Measurements from ENCODE around the gene ST6GALNAC3.

ST6GALNAC3 gene

DNA sequence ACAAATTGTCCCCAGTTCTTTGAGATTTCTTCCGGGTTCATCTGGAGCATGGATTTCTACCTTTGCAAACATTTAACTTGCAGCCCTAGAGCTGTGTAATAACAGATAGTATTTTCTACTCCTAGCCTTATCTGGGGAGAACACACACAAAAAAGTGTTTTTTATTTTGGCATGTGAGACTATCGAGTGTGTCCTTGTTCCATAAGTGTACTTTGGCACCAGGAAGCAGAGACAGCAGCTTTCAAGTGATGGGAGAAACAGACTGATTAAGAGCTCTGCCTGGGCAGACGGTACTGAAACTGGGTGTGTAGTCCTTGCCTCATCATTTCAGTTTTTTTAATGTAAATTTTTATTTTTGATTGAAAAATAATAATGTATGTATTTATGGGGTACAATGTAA lies 297.4 kb downstream of the ST6GALNAC3 start:
- DNase-seq: no peak

DNA sequence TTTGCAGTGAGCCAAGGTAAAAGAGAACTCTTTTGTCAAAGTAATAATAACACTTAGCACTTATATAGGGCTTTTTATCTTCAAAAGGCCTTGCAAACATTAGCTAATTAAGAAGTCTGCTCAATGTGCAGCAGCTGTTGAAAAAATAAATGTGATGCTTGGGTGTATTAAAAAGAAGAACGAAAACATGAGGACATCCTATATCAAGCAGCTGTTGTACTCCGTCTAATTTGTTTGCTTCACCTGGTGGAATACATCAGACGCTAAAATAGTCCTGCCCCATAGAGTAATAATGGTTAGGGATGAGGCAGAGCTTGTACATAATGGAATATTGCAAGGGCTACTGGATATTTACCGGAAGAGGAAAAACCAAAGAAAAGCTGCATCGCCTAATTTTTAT lies 299.5 kb downstream of the ST6GALNAC3 start:
- DNase-seq: no peak

DNA sequence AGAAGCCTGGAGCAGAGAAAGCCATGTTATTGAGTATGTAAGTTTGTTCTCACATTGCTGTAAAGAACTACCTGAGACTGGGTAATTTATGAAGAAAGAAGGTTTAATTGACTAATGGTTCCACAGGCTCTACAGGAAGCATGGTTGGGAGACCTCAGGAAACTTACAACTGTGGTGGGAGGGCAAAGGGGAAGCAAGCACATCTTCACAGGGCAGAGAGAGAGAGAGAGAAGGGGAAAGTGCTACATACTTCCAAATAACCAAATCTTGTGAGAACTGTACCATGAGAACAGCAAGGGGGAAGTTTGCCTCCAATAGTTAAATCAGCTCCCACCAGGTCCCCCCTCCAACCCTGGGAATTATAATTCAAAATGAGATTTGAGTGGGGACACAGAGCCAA lies 302.7 kb downstream of the ST6GALNAC3 start:
- no peak for DNase-seq

DNA sequence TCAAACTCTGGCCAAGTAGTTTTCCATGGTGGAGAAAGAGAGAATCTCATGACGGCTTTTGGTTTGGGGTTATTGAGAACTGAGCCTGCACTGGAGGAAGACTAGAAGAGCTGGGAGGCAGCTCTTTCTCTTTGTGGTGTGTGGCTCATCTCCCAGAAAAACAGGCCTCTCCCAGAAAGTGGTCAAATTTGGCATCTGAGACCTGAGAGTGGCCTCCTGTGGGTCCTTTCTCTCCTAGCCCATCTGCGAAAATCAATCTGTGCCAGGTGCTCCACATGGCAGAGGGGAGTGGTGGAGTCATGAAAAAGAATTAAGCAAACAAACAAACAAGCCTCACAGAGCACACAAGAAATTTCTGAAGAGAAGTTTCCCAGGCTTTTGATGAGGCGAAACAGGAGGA lies 305.0 kb downstream of the ST6GALNAC3 start:
- DNase-seq: no peak

DNA sequence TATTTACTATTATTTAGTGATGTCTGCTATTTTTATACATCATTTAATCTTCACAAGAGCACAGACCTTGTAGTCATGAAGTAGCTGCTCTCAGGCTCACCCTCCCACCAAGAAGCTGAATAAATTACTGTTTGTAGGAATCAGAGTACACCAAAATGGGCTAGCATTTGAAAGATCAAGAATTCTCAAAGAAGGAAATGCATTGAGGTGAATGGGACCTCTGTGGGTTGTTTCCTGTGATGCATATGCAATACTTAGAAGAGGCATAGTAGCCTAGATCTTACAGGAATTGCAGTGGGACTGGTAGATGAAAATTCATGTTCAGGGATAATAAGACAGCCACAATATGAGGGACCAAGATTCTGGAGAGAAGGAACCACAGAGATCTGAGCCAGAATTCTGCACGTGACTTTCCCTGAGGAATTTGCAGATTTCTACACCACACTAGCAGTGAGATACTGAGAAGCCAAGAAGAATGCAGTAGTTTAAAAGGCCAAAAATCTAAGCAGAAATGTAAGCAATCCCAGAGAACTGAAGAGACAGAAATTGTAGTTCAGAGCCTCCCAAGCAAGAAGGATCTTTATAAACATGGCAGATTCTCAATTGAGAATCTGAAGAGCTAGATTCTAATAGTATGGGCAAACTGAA lies 307.0 kb downstream of the ST6GALNAC3 start:
- DNase-seq: no peak

DNA sequence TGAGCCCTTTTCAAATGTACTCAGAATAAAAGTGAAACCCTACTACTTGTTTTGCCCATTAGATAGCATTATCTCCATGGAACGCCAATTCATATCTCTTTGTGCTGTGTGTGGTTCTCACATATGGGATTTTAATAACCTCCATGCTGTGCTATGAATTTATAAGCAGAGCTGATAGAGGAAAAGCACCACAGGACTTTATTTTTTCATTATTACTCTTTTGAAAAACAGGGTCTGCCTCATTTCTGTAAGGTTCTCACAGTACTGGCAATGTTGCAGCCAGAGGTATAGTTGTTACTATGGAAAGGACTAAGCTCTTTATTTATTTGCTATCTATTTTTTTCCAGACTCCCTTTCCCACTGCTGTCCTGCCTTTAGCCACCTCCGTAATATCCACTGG lies 313.7 kb downstream of the ST6GALNAC3 start:
- no peak for DNase-seq

DNA sequence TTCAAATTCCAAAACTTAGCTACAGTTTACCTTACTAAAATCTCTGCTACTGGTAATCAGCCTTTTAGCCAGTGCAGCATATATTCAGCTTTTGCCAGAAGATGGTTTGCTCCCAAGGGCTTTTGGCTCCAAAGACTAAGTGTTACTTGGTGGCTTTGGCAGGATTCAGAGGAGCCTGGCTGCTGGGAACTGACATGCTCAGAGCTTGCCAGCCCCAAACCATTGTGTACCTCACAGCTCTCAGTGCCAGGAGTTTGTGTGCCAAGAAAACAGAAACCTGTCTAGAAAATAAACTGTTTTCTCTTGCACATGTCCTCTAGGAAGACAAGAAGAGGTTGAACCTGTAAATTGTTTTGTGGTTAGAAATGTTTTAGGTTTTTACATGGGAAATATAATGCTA lies 315.9 kb downstream of the ST6GALNAC3 start:
- DNase-seq: no peak

DNA sequence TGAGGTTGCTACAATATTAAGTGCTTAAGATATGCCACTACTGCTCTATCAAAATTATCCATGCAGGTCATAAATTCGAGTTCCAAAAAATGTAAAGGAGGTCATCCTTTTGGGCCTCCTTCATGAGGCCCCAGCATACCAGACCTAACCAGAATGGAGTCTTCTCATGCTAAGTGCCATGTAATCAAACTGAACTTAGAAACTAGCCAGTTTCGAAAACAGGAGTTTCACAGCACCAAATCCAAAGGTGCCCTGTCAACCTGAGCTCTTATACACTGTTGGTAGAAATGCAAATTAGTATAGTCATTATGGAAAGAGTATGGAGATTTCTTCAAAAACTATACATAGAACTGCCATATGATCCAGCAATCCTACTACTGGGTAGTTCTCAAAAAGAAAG lies 320.5 kb downstream of the ST6GALNAC3 start:
- DNase-seq: no peak

DNA sequence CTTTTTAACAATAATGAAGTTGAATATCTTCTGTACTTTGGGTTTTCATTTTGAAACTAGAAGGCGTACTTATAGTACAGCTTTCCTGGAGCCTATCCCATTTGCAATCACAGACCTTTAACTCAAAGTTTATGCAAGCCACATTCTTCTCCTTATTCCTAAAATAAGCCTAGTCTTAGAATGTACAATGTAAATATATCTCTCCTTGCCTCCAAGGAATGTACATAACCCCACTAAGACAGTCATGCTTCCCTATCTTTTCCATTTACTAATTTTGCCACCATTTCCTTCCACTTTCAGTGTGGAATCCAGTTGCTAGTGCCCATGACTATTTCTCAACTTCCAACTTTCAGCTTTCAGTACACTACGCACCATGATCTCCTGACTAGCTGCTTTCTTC lies 327.6 kb downstream of the ST6GALNAC3 start:
- DNase-seq: no peak

DNA sequence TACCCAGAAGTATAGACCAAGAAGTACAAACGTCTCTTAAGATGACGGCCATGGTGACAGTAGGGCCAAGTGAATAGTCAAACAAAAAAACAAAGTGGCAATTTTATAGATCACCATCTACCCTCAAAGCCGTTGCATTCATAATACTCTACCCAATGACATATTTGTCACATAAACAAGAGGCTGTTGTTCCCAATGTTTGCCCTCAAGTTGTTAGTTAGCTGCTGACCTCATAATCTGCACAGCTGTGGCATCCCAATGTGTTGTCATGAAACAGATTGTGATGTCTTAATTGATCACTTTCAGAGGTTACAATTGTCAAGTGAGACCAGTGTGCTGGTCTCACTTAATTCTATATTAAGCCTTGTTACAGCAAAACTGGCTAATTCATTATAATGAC lies 333.8 kb downstream of the ST6GALNAC3 start:
- no peak for DNase-seq

DNA sequence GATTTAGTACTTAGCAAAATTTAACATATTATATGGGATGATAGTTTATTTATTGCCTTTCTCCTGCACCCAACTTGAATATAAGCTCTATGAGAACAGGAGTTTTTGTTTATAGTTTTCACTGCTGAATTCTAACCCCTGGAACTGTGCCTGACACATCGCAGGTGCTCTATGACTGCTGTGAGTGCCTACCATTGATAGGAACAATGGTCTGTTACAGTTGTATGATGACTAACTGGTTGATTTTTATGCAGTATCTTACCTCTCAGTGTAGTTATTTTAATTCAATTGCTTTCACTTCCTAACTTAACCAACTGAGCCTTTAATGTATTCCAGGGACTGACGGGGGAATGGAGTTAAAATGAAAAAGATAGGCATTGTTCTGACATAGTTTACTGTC lies 336.0 kb downstream of the ST6GALNAC3 start:
- DNase-seq: no peak

DNA sequence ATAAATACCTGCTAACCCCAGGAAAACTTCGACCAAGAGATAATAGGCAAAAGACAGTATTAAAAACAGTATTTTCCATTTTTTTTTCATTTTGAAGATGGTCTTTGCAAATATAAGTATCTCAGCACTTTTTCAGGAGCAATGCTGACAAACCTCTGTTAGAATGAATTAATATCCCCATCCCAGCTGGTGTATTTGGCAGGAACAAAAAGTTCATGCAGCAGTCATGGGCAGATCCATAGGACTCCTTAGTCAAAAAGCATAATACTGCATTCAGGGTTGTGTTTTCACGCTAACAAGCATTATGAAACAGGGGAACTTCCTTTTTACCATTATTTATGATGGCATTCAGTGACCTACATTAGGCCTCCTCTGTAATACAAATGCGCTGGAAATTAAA lies 344.0 kb downstream of the ST6GALNAC3 start:
- DNase-seq: no peak

DNA sequence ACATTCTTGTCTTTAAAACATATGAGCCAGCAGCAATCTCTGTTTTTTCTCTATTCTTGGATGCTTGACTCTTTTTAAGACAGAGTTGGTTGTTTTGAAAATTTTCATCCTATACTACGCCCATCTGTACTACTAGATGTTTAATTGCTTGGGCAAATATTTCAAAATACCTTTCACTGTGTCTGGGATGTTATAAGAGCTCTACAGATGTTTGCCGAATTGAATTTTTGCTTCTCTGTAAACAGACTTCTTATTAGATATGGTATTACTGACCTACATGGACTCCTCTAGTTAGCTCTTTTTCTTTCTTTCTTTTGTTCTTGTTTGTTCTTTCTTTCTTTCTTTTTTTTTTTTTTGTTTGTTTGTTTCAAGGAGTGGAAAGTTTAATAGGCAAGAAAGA lies 345.1 kb downstream of the ST6GALNAC3 start:
- DNase-seq: no peak

DNA sequence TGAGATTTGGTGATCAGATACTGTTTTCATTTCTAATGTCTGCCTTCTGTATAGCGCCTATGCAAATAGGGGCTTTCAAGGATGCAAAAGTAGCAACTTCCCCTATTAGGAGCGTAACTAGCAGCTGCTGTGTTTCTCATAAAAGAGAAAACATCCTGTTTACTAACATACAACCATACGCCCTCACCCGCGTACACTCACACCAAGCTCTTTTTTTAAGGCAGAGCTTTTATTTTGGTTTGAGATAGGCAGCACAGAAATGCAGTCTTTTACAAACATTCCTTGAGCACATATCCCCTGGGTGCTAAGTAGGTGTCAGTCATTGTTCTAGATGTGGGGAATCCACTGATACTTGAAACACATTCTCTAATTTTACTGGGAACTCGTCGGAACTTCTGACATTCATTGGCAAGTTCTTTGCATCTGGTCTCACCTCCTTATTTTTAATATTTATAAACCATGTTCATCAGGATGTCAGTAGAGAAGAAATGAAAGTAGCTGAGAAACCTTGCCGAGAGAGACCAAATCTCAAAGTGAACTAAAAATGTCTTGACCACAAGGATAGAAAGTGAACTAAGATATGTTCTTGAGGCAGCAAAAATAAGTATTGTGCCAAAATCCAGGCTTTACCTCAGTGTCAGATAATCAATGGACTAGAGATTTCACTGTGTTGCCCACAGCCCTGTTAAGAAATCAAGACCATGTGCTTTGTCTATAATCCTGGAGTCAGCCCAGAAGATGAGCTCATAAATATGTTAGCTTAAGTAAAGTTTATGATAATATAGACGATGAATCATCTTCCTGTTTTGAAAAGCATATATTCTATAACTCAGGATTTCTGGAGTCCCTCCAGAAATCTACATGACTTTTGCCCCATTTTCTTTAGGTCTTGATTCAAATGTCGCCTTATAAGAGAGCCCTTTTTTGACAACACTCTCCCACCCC lies 350.9 kb downstream of the ST6GALNAC3 start:
- peak; percentile 34 for DNase-seq

DNA sequence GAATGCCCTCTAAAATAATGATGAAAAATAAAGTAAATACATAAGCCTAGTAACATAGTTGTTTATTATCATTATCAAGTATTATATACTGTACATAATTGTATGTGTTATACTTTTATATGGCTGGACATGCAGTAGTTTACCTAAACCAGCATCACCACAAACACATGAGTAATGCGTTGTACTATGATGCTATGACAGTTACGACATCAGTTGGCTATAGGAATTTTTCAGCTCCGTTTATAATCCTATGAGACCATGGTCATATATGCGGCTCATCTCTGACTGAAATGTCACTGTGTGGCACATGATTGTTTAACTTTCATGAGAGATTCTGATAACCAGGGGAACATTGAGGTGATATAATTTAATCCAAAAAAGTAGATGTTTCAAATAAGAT lies 352.1 kb downstream of the ST6GALNAC3 start:
- DNase-seq: no peak

DNA sequence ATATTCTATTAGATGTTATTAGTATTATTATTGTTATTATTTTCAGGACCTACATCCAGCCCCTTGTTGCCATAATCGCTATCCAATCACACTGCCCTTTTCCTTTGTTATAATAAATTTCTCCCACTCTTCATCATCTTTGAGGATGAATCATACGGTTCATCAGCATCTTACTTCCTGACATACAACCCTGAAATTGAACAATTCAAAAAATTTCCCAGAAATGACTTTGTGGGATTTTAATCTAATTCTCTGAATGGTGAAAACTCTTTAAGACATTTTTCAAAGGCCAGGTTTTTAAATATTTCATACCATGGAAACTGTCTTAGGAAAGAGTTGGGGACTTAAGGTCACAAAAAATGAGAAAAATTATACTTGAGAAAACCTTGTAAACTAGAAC lies 353.5 kb downstream of the ST6GALNAC3 start:
- DNase-seq: no peak

DNA sequence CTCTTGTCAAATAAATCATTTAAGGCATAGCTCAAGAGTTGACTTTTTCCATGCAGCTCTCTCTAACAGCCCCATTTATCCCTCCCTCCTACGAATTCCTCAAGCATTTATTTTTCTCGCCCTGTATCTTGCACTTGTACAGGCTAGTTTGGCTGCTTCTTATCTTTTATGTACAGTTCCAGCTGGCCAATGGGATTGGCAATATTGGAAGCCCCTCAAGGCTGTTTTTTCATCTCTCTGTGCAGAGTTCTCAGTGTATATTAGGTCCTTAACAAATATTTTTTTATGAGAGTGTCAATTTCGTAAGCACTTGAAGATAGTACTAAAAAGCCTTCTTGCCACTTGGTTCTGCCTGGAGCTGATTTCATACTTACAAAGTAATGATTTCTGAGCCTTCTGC lies 356.0 kb downstream of the ST6GALNAC3 start:
- no peak for DNase-seq

DNA sequence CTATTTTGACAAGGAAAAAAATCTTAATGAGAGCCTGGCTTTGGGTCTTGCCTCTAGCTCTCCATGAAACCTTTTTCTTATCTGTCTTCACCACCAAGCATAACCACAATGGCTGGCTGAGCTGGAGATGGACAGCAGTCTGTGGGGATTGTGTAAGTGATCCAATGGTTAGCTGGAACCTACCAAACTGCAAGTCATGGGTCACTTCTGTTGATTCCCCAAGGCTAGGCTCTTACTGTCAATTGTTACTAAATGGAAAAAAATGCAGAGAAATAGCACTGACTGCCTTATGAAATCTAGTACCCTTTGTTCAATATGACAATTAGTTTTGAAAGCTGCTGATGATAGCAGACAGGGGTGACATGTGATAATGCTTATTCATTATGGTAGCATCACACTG lies 359.0 kb downstream of the ST6GALNAC3 start:
- DNase-seq: no peak

DNA sequence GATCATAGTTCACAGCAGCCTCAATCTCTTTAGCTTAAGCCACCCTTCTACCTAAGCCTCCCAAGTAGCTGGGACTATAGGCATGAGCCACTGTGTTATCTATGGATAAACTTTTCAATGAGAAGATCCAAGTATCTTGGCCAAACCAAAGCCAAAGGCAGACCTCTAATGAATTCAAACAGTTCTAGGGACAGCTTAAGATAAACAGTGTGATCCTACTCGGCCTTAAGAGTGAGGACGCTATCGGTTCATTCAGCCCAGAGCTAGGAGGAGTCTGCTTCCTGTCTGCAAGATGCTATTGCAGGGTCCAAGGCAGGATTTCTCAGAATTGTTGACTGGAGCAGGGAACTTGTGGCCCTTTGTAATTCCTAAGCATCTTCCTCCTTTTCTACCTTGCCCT lies 368.7 kb downstream of the ST6GALNAC3 start:
- no peak for DNase-seq

DNA sequence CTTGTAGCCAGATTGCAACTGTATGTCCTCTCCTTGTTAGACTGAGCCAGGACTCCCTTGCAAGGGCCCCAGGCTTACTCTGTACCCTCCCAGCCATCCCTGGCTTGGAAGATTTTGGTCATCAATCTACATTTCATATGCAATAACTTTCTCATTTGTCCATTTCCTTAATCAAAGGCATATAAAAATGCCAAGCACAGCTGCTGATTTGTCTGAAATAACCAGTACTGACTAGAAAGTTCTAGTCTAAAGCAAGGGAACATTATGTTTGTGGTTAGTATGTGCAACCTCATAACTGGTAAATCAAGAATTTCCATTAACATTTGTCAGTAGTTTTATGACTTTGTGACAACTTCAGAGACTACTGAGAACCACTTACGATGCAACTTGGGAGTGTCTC lies 370.2 kb downstream of the ST6GALNAC3 start:
- no peak for DNase-seq

DNA sequence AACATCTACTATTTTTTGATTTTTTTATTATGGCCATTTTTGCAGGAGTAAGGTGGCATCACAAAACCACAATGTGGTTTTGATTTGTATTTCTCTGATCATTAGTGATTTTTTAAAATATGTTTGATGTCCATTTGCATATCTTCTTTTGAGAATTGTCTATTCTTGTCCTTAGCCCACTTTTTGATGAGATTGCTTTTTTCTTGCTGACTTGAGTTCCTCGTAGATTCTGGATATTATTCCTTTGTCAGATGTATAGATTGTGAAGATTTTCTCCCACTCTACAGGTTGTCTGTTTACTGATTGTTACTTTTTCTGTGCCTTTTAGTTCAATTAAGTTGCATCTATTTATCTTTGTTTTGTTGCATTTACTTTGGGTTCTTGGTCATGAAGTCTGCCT lies 375.7 kb downstream of the ST6GALNAC3 start:
- DNase-seq: no peak

DNA sequence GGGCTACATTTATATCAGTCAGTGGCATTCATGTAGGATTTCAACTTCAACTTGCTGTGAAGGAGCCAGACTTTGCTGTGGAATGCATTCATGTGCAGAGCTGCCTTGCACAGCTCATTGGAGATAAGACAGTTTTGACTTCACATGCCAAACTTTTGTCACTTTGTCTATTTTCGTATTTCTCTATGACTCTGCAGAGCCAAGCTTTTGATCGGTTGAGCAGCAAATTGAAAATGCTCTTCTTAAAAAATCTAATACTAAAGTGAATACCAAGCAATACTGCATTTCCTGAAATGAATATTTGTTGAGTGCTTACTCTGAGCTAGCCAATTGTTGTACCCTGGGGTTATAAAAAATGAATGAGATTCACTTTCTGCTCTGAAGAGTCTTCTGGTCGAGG lies 388.7 kb downstream of the ST6GALNAC3 start:
- DNase-seq: no peak

DNA sequence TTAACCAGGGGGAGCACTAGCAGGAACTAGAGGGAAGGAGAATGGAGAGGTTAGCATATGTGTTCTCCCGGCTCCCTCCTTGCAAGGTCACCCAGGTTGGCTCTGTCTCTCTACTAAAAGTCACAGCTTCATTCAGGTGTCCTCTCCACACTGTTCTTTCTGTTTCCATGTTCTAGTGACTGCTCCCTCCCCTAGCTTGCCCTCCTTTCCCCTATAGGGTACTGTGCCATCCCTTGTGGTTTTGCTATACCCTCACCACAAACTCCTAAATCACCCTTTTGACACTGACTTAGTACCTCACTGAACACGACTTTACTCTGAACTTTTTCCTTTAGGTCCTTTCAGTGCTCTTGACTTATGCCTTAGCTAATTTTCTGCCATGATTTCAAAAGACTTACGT lies 389.3 kb downstream of the ST6GALNAC3 start:
- no peak for DNase-seq

DNA sequence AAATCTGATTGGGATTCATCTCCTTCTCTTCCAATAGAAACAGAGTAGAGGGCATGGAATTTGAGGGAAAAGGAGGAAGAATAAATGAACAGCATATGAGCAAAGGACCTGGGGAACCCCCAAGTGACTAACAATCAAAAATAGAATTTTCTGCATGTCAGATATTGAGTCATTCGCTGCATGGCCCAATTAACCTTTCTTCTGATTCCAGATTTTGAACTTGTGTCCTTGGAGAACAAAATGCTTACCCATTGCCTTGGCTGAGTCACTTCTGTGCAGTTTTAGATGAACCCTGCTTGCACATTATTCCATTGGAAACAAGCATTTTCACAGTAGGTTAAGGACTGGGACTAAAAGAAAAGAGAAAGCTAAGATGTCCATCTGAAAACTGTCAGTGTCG lies 390.5 kb downstream of the ST6GALNAC3 start:
- DNase-seq: no peak

DNA sequence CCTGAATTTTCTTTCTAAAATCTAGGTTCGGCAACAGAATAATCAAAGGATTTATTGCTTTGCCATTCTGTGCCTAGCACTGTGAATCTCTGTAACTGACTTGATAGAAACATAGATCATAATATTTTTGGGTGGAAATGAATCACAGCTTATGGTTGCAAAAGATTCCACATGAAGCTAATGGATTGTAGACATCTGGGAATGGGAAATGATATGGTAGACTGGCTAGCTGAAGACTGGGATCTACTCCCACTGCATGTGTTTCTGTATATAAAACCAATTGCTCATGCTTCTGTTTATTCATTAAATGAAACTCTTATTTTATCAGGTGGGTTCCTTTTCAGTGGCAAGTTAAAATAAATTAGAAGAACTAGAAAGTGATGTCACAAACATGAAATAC lies 395.6 kb downstream of the ST6GALNAC3 start:
- no peak for DNase-seq
